PC-9 (cell line): ENCODE measurements around the gene CLASRP. TPM values are rescaled to one million over a fixed set of nuclear protein-coding genes. Genes with fewer than 3 reads are reported as not detected.

ENCODE experiments used
- BruUV-seq: library from RNA; stranded (reverse); fragments of 400-500 nt; replicated peaks from 2 replicates; lab custom pipeline; 2021; lab: Mats Ljungman, UMichigan
- CTCF ChIA-PET: fragments of 300-600 bp; sonication (Branson Sonifier 250); formaldehyde crosslinking; loops from one replicate; lab custom pipeline; 2022; ENCODE audit warnings: antibody characterized with exemption; lab: Charles Lee
- POLR2A ChIA-PET: fragments of 300-600 bp; sonication (Branson Sonifier 250); formaldehyde crosslinking; loops from one replicate; lab custom pipeline; 2022; ENCODE audit warnings: antibody characterized with exemption; ENCODE audit not compliant: unreplicated experiment; lab: Charles Lee
- DNase-seq, 2 experiments: peaks; one replicate each; pipeline versions ENCODE4 v3.0.0 to v3.0.0-alpha.2; 2015 to 2022; ENCODE audit warnings: mixed read lengths in 1 of 2
- H2AFZ ChIP-seq: fragments of 200-600 bp; sonication (generic); 2 replicates; pipeline ENCODE4 v1.8.1; 2017; ENCODE audit warnings: antibody characterized with exemption
- H3F3A ChIP-seq: fragments of 200-600 bp; sonication (generic); 2 replicates; pipeline ENCODE4 v1.8.1; 2017; ENCODE audit warnings: antibody characterized with exemption, mild to moderate bottlenecking, low read depth; ENCODE audit not compliant: insufficient read depth
- H3K27ac ChIP-seq: fragments of 200-600 bp; sonication (generic); 2 replicates; pipeline ENCODE4 v1.6.1; 2016; ENCODE audit warnings: mixed run types
- H3K27me3 ChIP-seq: fragments of 200-600 bp; sonication (generic); 2 replicates; pipeline ENCODE4 v1.6.1; 2016; ENCODE audit warnings: low read depth, mixed run types; ENCODE audit not compliant: insufficient read depth
- H3K36me3 ChIP-seq: fragments of 200-600 bp; sonication (generic); 2 replicates; pipeline ENCODE4 v1.6.1; 2016; ENCODE audit warnings: low read depth, mixed run types
- H3K4me1 ChIP-seq: fragments of 200-600 bp; sonication (generic); replicated peaks from 2 replicates; pipeline ENCODE4 v1.6.1; 2016; ENCODE audit warnings: mixed run types; ENCODE audit not compliant: insufficient read depth
- H3K4me2 ChIP-seq: fragments of 200-600 bp; sonication (generic); 2 replicates; pipeline ENCODE4 v1.6.1; 2017; ENCODE audit warnings: mixed run types
- H3K4me3 ChIP-seq: fragments of 200-600 bp; sonication (generic); 2 replicates; pipeline ENCODE4 v1.6.1; 2016; ENCODE audit warnings: mixed run types
- H3K79me2 ChIP-seq: fragments of 200-600 bp; sonication (generic); 2 replicates; pipeline ENCODE4 v1.6.1; 2017; ENCODE audit warnings: low read depth, mixed run types
- H3K9me2 ChIP-seq: fragments of 200-600 bp; sonication (generic); 2 replicates; pipeline ENCODE4 v1.8.1; 2017; ENCODE audit warnings: mild to moderate bottlenecking; ENCODE audit not compliant: insufficient read depth
- H3K9me3 ChIP-seq: fragments of 200-600 bp; sonication (generic); 2 replicates; pipeline ENCODE4 v1.8.1; 2016; ENCODE audit warnings: low read depth; ENCODE audit not compliant: insufficient read depth
- H4K20me1 ChIP-seq: fragments of 200-600 bp; sonication (generic); 2 replicates; pipeline ENCODE4 v1.8.1; 2017; ENCODE audit not compliant: insufficient read depth
- CTCF ChIP-seq: fragments of 200-600 bp; sonication (generic); conservative IDR thresholded peaks from 2 replicates; pipeline ENCODE4 v1.6.1; 2017; ENCODE audit warnings: mixed run types, antibody characterized with exemption, mild to moderate bottlenecking, moderate library complexity
- EZH2 ChIP-seq: fragments of 200-600 bp; sonication (generic); IDR thresholded peaks from 2 replicates; pipeline ENCODE4 v1.8.0; 2017; ENCODE audit warnings: antibody characterized with exemption, low read depth
- intact Hi-C: fragments of 100-400 bp; cut with micrococcal nuclease; formaldehyde crosslinking; loops from one replicate; pipeline ENCODE4 v1.10.0; 2022; ENCODE audit not compliant: unreplicated experiment
- total RNA-seq: library from RNA; stranded (reverse); gene quantifications from 2 replicates; pipeline ENCODE4 v1.2.3, GENCODE V29; 2021

The CLASRP gene
- total RNA-seq, 1 experiment from 2014 or later, result 76.8 TPM

DNA sequence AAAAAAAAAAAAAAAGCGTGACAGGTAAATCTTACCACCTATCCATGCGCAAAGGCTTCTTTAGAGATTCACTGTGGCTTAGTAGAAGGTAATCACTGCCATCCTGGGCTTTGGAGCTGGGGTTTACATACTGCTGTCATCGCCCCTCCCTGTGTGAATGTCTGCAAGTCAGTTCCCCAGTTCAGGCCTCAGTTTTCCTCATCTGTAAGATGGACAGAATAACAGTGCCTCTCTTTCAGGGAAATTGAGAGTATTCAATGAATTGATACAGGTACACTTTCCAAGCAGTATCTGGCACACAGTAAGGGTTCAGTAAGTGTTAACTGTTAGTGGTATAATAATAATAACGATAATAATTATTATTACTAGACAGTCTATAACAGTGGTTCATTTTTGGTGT is 35.4 kb upstream of the CLASRP start:
- intact Hi-C loops, result loop anchor here (2.0 kb wide), 1 partner anchor 113 kb away; the partner anchor contains the start of gene TOMM40
- H3K9me3 ChIP-seq, result no peaks in the 10 kb centered on the region
- no peaks in the 10 kb centered on the region for H3K36me3 ChIP-seq
- TF ChIP-seq CTCF (no peak), EZH2 (no peak)
- DNase-seq, result no peak
- no peaks in the 10 kb centered on the region for H3K9me2 ChIP-seq
- H3K27me3 ChIP-seq, result no peaks in the 10 kb centered on the region
- ChIA-PET POLR2A (interaction anchor here (0.7 kb wide), 1 partner anchor 14 kb away, joined by 13 read pairs; no protein-coding TSS in a partner anchor), CTCF (interaction anchor here (0.7 kb wide), 1 partner anchor 110 kb away, joined by 7 read pairs; no protein-coding TSS in a partner anchor)
- no TSS peak for BruUV-seq
- H3F3A ChIP-seq, result peaks cover 17% of the 10 kb centered on the region
- H4K20me1 ChIP-seq, result no peaks in the 10 kb centered on the region
- no peak overlapping the region for H3K4me3 ChIP-seq
- H2AFZ ChIP-seq, result no peak overlapping the region
- peaks cover 7% of the 10 kb centered on the region for H3K4me1 ChIP-seq
- no peak overlapping the region for H3K27ac ChIP-seq
- H3K79me2 ChIP-seq, result no peaks in the 10 kb centered on the region
- no peak overlapping the region for H3K4me2 ChIP-seq

- ChIA-PET CTCF (no interaction called here), POLR2A (no interaction called here)
- no peaks in the 10 kb centered on the region for H3K27me3 ChIP-seq
- no peak for DNase-seq
- H3K4me3 ChIP-seq, result no peak overlapping the region
- intact Hi-C loops, result no loop called here
- H3F3A ChIP-seq, result peaks cover 15% of the 10 kb centered on the region
- no peak overlapping the region for H3K4me2 ChIP-seq
- no peak overlapping the region for H3K27ac ChIP-seq
- no peaks in the 10 kb centered on the region for H3K36me3 ChIP-seq
- BruUV-seq, result no TSS peak
- peaks cover 6% of the 10 kb centered on the region for H3K4me1 ChIP-seq
- no peaks in the 10 kb centered on the region for H3K79me2 ChIP-seq
- H4K20me1 ChIP-seq, result no peaks in the 10 kb centered on the region
- no peaks in the 10 kb centered on the region for H3K9me2 ChIP-seq
- no peaks in the 10 kb centered on the region for H3K9me3 ChIP-seq
- no peak overlapping the region for H2AFZ ChIP-seq
- no peak for TF ChIP-seq EZH2
Observed at GRCh38 chr19:45005787-45006186, 33.1 kb upstream of the CLASRP start.

GRCh38 chr19:45008552-45008951 is 30.3 kb upstream of the CLASRP start:
- ChIA-PET POLR2A (no interaction called here), CTCF (no interaction called here)
- H3K36me3 ChIP-seq, result no peaks in the 10 kb centered on the region
- H4K20me1 ChIP-seq, result no peaks in the 10 kb centered on the region
- H2AFZ ChIP-seq, result no peak overlapping the region
- no peaks in the 10 kb centered on the region for H3K27me3 ChIP-seq
- no TSS peak for BruUV-seq
- 0 out of 2 replicates have a peak, but pooled peaks cover 7% of the 10 kb centered on the region for H3F3A ChIP-seq
- DNase-seq, result no peak
- no peaks in the 10 kb centered on the region for H3K79me2 ChIP-seq
- H3K27ac ChIP-seq, result no peak overlapping the region
- no peaks in the 10 kb centered on the region for H3K9me3 ChIP-seq
- H3K9me2 ChIP-seq, result no peaks in the 10 kb centered on the region
- no peak for TF ChIP-seq EZH2
- TF ChIP-seq CTCF, result no peak
- no peaks in the 10 kb centered on the region for H3K4me1 ChIP-seq
- H3K4me3 ChIP-seq, result no peak overlapping the region
- intact Hi-C loops, result no loop called here
- H3K4me2 ChIP-seq, result no peak overlapping the region
